Gastroesophageal sphincter (tissue), 4 donors: Measurements from ENCODE around the gene CCDC40. TPM values are rescaled to one million over a fixed set of nuclear protein-coding genes. Genes with fewer than 3 reads are reported as not detected.
A peak's percentile ranks its signal among the peaks of the same experiment; 100 is the strongest.

Source experiments
- ATAC-seq: fragments of 150-250 bp; one replicate; pipeline ENCODE4 v1.9.1; 2016; ENCODE audit warnings: mild to moderate bottlenecking, moderate library complexity
- H3K27ac ChIP-seq, 4 donors: fragments of 200-600 bp; sonication (generic) in 3 of 4; 1 replicate in 3 of 4; 2 replicates in 1 of 4; pipeline ENCODE4 v1.5.1; 2016 to 2019
- H3K27me3 ChIP-seq: fragments of 200-600 bp; sonication (generic); one replicate; pipeline ENCODE4 v1.5.1; 2019
- H3K36me3 ChIP-seq, 2 donors: fragments of 200-600 bp; sonication (generic); one replicate each; pipeline ENCODE4 v1.5.1; 2019; ENCODE audit warnings: control low read depth in 1 of 2
- H3K4me1 ChIP-seq, 3 donors: fragments of 200-600 bp; sonication (generic); 1 replicate in 2 of 3; 2 replicates in 1 of 3; pipeline ENCODE4 v1.5.1; 2016 to 2019; ENCODE audit warnings: control low read depth in 2 of 3
- H3K4me3 ChIP-seq, 2 donors: fragments of 200-600 bp; sonication (generic); one replicate each; pipeline ENCODE4 v1.5.1; 2019; ENCODE audit warnings: mild to moderate bottlenecking in 1 of 2, moderate library complexity in 1 of 2
- H3K9me3 ChIP-seq, 3 donors: fragments of 200-600 bp; sonication (generic); one replicate each; pipeline ENCODE4 v1.5.1; 2017 to 2019; ENCODE audit warnings: control low read depth in 2 of 3
- CTCF ChIP-seq, 4 experiments: fragments of 200-600 bp in 2 of 4; fragments of 450-650 bp in 2 of 4; sonication (generic) in 1 of 4; IDR thresholded peaks; one replicate each; pipeline ENCODE4 v1.5.1; 2017 to 2019; ENCODE audit warnings: antibody characterized with exemption in 4 of 4, mild to moderate bottlenecking in 2 of 4, moderate library complexity in 2 of 4
- EP300 ChIP-seq: sonication (generic); formaldehyde crosslinking; IDR thresholded peaks from one replicate; pipeline ENCODE4 v1.6.1; 2017; ENCODE audit warnings: antibody characterized with exemption, mild to moderate bottlenecking
- POLR2A ChIP-seq, 2 donors: fragments of 450-650 bp; IDR thresholded peaks; one replicate each; pipeline ENCODE4 v1.6.1; 2017; ENCODE audit warnings: antibody characterized with exemption in 2 of 2, mild to moderate bottlenecking in 2 of 2, moderate library complexity in 1 of 2
- POLR2AphosphoS5 ChIP-seq: sonication (generic); formaldehyde crosslinking; IDR thresholded peaks from one replicate; pipeline ENCODE4 v1.6.1; 2017; ENCODE audit warnings: antibody characterized with exemption
- WGBS, 2 donors: methylation state at CpG; one replicate each; pipeline ENCODE4 v1.1.5; 2018; ENCODE audit warnings: low coverage in 1 of 2; 5-methylcytosine and 5-hydroxymethylcytosine counted together
- total RNA-seq, 4 donors: library from RNA; depleted of rRNA; stranded (reverse); fragments of >200 nt; gene quantifications; one replicate each; pipeline ENCODE4 v1.1.0, GENCODE V29; 2016

Gene CCDC40
- total RNA-seq, 4 donors from 2014 or later = 4.3 to 17.3 (median 5.5) TPM

- H3K4me1 ChIP-seq = no peaks in the 10 kb centered on the region
- H3K27ac ChIP-seq = no peak overlapping the region
- no peak overlapping the region for H3K4me3 ChIP-seq
- H3K27me3 ChIP-seq = no peaks in the 10 kb centered on the region
- no peak for TF ChIP-seq CTCF (IDR thresholded peaks at IDR 0.05)
- no peak for TF ChIP-seq EP300
- no peak for TF ChIP-seq POLR2AphosphoS5
- no peak for TF ChIP-seq POLR2A (IDR thresholded peaks at IDR 0.05)
- H3K9me3 ChIP-seq = no peaks in the 10 kb centered on the region
- peaks cover 0 to 39% of the 10 kb centered on the region in 2 donors for H3K36me3 ChIP-seq
- no peak for ATAC-seq
- WGBS, 2 donors = 100% methylated on average over 1 of the region's 31 CpGs; no CpG with 5 or more reads in 1 of the 2 donors
Observed at GRCh38 chr17:80117491-80118401, 81.3 kb downstream of the CCDC40 start.

GRCh38 chr17:80118601-80119270 is 82.3 kb downstream of the CCDC40 start:
- no peaks in the 10 kb centered on the region for H3K9me3 ChIP-seq
- H3K27me3 ChIP-seq = peaks cover 5% of the 10 kb centered on the region
- ATAC-seq = no peak
- no peaks in the 10 kb centered on the region for H3K4me1 ChIP-seq
- 80 to 87% methylated on average over 1 to 7 of the region's 35 CpGs for WGBS, 2 donors
- no peak overlapping the region for H3K4me3 ChIP-seq
- TF ChIP-seq EP300 = no peak
- TF ChIP-seq POLR2AphosphoS5 = no peak
- TF ChIP-seq CTCF (IDR thresholded peaks at IDR 0.05) = no peak
- TF ChIP-seq POLR2A (IDR thresholded peaks at IDR 0.05) = no peak
- H3K27ac ChIP-seq = no peak overlapping the region
- H3K36me3 ChIP-seq = peaks cover 0 to 31% of the 10 kb centered on the region in 2 donors

GRCh38 chr17:80119271-80119791 is 82.9 kb downstream of the CCDC40 start:
- H3K36me3 ChIP-seq = peaks cover 0 to 31% of the 10 kb centered on the region in 2 donors
- H3K4me3 ChIP-seq = no peak overlapping the region
- H3K4me1 ChIP-seq = no peaks in the 10 kb centered on the region
- 100% methylated on average over 1 of the region's 24 CpGs; no CpG with 5 or more reads in 1 of the 2 donors for WGBS, 2 donors
- no peak overlapping the region for H3K27ac ChIP-seq
- peaks cover 11% of the 10 kb centered on the region for H3K27me3 ChIP-seq
- TF ChIP-seq EP300 = no peak
- no peak for TF ChIP-seq POLR2AphosphoS5
- no peak for TF ChIP-seq POLR2A (IDR thresholded peaks at IDR 0.05)
- no peak for TF ChIP-seq CTCF (IDR thresholded peaks at IDR 0.05)
- ATAC-seq = no peak
- no peaks in the 10 kb centered on the region for H3K9me3 ChIP-seq

GRCh38 chr17:80119839-80120238 is 83.4 kb downstream of the CCDC40 start:
- ATAC-seq = peak; percentile 33
- no peak for TF ChIP-seq EP300
- no peak for TF ChIP-seq POLR2A (IDR thresholded peaks at IDR 0.05)
- TF ChIP-seq POLR2AphosphoS5 = no peak
- no peak for TF ChIP-seq CTCF (IDR thresholded peaks at IDR 0.05)
- Histone ChIP-seq H3K36me3 (peaks cover 0 to 31% of the 10 kb centered on the region in 2 donors), H3K9me3 (no peaks in the 10 kb centered on the region), H3K27ac (no peak overlapping the region), H3K4me3 (no peak overlapping the region), H3K27me3 (peaks cover 16% of the 10 kb centered on the region), H3K4me1 (no peaks in the 10 kb centered on the region)
- WGBS, 2 donors = 90% methylated on average over 7 of the region's 9 CpGs; no CpG with 5 or more reads in 1 of the 2 donors
